A549 treated with dexamethasone at 1 μM for 4 hours (cell line): ENCODE measurements around the gene KRTAP9-8. TPM values are rescaled to one million over a fixed set of nuclear protein-coding genes. Genes with fewer than 3 reads are reported as not detected.

Experiments used
- total RNA-seq: library from RNA; stranded (reverse); fragments of 200-300 nt; extraction: Qiagen RNA extraction; gene quantifications from 5 replicates; pipeline ENCODE4 v1.2.3, GENCODE V29; 2022

The KRTAP9-8 gene, protein sequence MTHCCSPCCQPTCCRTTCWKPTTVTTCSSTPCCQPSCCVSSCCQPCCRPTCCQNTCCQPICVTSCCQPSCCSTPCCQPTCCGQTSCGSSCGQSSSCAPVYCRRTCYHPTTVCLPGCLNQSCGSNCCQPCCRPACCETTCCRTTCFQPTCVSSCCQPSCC
- not detected in 5 replicates for total RNA-seq

GRCh38 chr17:41237949-41238437 is at the start of gene KRTAP9-8:
KRTAP9-8 (plus strand) TSS chr17:41237999; CDS start chr17:41238052, 53 bp downstream.

DNA sequence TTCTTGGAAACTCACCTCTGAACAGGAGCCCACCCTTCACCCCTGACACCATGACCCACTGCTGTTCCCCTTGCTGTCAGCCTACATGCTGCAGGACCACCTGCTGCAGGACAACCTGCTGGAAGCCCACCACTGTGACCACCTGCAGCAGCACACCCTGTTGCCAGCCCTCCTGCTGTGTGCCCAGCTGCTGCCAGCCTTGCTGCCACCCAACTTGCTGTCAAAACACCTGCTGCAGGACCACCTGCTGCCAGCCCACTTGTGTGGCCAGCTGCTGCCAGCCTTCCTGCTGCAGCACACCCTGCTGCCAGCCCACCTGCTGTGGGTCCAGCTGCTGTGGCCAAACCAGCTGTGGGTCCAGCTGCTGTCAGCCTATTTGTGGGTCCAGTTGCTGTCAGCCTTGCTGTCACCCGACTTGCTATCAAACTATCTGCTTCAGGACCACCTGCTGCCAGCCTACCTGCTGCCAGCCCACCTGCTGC is 47.9 kb upstream of the KRTAP9-8 start, which contains the start of gene KRTAP9-1:
KRTAP9-1 (plus strand) TSS at position 51 of the 482 bp plus-strand sequence; CDS start at position 51, 0 bp downstream.

DNA sequence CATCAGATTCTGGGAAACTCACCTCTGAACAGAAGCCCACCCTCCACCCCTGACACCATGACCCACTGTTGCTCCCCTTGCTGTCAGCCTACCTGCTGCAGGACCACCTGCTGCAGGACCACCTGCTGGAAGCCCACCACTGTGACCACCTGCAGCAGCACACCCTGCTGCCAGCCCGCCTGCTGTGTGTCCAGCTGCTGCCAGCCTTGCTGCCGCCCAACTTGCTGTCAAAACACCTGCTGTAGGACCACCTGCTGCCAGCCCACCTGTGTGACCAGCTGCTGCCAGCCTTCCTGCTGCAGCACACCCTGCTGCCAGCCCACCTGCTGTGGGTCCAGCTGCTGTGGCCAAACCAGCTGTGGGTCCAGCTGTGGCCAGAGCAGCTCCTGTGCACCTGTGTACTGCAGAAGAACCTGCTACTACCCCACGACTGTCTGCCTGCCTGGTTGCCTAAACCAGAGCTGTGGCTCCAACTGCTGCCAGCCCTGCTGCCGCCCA is 11.2 kb upstream of the KRTAP9-8 start, which contains the start of gene KRTAP9-2:
KRTAP9-2 (plus strand) TSS at position 51 of the 498 bp plus-strand sequence; CDS start at position 58, 7 bp downstream.

GRCh38 chr17:41232399-41233105 is 5.2 kb upstream of the KRTAP9-8 start, which contains the start of gene KRTAP9-3:
KRTAP9-3 (plus strand) TSS chr17:41232449; CDS start chr17:41232502, 53 bp downstream.

GRCh38 chr17:41249637-41250240 is 11.9 kb downstream of the KRTAP9-8 start, which contains the start of gene KRTAP9-4:
KRTAP9-4 (plus strand) TSS chr17:41249687; CDS start chr17:41249721, 34 bp downstream.

DNA sequence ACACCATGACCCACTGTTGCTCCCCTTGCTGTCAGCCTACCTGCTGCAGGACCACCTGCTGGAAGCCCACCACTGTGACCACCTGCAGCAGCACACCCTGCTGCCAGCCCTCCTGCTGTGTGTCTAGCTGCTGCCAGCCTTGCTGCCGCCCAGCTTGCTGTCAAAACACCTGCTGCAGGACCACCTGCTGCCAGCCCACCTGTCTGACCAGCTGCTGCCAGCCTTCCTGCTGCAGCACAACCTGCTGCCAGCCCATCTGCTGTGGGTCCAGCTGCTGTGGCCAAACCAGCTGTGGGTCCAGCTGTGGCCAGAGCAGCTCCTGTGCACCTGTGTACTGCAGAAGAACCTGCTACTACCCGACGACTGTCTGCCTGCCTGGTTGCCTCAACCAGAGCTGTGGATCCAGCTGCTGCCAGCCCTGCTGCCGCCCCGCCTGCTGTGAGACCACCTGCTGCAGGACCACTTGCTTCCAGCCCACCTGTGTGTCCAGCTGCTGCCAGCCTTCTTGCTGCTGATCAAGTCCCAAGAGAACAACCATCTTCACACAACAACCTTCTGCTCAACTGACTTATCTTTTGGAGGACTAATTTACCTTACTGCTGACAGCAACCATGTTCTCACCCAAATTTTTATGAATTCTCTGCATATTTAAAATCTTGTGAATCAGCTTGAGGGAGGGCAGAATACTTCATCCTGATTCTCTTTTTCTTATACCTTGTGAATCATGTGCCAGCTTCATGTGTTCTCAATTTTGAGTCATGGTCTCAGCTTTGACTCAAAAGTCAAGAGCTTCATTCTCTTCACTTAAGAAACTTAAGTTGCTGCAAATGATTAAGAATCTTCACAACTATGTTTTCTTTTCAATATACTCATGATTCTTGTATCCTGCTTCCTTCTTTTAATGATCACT is 17.8 kb downstream of the KRTAP9-8 start, which contains the start of gene KRTAP9-9:
KRTAP9-9 (plus strand) TSS at position 4 of the 910 bp plus-strand sequence.

DNA sequence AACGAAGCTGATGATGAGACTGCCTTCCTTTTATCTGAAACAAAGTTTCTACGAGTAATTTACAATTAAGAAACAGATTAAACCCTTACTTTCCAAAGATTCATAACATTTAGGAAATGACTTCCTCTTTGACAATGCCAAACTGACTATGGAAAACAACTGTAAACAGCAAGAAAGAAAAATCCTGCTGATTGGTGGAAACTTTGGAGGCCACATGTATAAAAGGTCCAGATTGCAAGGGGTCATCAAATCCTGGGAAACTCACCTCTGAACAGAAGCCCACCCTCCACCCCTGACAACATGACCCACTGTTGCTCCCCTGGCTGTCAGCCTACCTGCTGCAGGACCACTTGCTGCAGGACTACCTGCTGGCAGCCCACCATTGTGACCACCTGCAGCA is 27.3 kb downstream of the KRTAP9-8 start, which contains the start of gene KRTAP9-6:
KRTAP9-6 (plus strand) TSS at position 301 of the 400 bp plus-strand sequence; CDS start at position 301, 0 bp downstream.

GRCh38 chr17:41275648-41276190 is 37.9 kb downstream of the KRTAP9-8 start, which contains the start of gene KRTAP9-7:
KRTAP9-7 (plus strand) TSS chr17:41275698; CDS start chr17:41275698, 0 bp downstream.

Other genes with a start within 250 kb of the KRTAP9-8 start
- not detected in 5 replicates for gene KRTAP3-3, start 243.8 kb upstream of the KRTAP9-8 start, total RNA-seq
- 0.16 to 0.41 TPM (median 0.28 TPM) in 4 of 5 replicates, not detected in the other for gene KRTAP3-2, start 238.1 kb upstream of the KRTAP9-8 start, total RNA-seq
- gene KRTAP3-1, start 228.9 kb upstream of the KRTAP9-8 start, total RNA-seq = not detected in 5 replicates
- gene KRTAP1-5, start 210.8 kb upstream of the KRTAP9-8 start, total RNA-seq = not detected in 5 replicates
- gene KRTAP1-4, start 207.8 kb upstream of the KRTAP9-8 start, total RNA-seq = not detected in 5 replicates
- not detected in 5 replicates for gene KRTAP1-3, start 203.1 kb upstream of the KRTAP9-8 start, total RNA-seq
- gene KRTAP1-1, start 196.5 kb upstream of the KRTAP9-8 start, total RNA-seq = not detected in 5 replicates
- not detected in 5 replicates for gene KRTAP2-1, start 190.7 kb upstream of the KRTAP9-8 start, total RNA-seq
- gene KRTAP2-2, start 182.8 kb upstream of the KRTAP9-8 start, total RNA-seq = not detected in 5 replicates
- 0.18 TPM in 1 of 5 replicates, not detected in the others for gene KRTAP2-3, start 177.9 kb upstream of the KRTAP9-8 start, total RNA-seq
- gene KRTAP2-4, start 172.1 kb upstream of the KRTAP9-8 start, total RNA-seq = not detected in 5 replicates
- not detected in 5 replicates for gene KRTAP4-7, start 153.8 kb upstream of the KRTAP9-8 start, total RNA-seq
- not detected in 5 replicates for gene KRTAP4-8, start 139.9 kb upstream of the KRTAP9-8 start, total RNA-seq
- not detected in 5 replicates for gene KRTAP4-16, start 135.8 kb upstream of the KRTAP9-8 start, total RNA-seq
- gene KRTAP4-9, start 132.6 kb upstream of the KRTAP9-8 start, total RNA-seq = not detected in 5 replicates
- not detected in 5 replicates for gene KRTAP4-11, start 119.6 kb upstream of the KRTAP9-8 start, total RNA-seq
- gene KRTAP4-12, start 113.8 kb upstream of the KRTAP9-8 start, total RNA-seq = not detected in 5 replicates
- not detected in 5 replicates for gene KRTAP4-6, start 97.5 kb upstream of the KRTAP9-8 start, total RNA-seq
- not detected in 5 replicates for gene KRTAP4-5, start 88.2 kb upstream of the KRTAP9-8 start, total RNA-seq
- gene KRTAP4-4, start 77.3 kb upstream of the KRTAP9-8 start, total RNA-seq = not detected in 5 replicates
- gene KRTAP4-3, start 69.8 kb upstream of the KRTAP9-8 start, total RNA-seq = not detected in 5 replicates
- gene KRTAP4-2, start 59.8 kb upstream of the KRTAP9-8 start, total RNA-seq = not detected in 5 replicates
- gene KRTAP4-1, start 53.1 kb upstream of the KRTAP9-8 start, total RNA-seq = 0.14 to 0.25 TPM (median 0.24 TPM) in 3 of 5 replicates, not detected in the others
- gene KRTAP9-1, start 48.1 kb upstream of the KRTAP9-8 start, total RNA-seq = not detected in 5 replicates
- gene KRTAP9-2, start 11.4 kb upstream of the KRTAP9-8 start, total RNA-seq = not detected in 5 replicates
- gene KRTAP9-3, start 5.5 kb upstream of the KRTAP9-8 start, total RNA-seq = not detected in 5 replicates
- not detected in 5 replicates for gene KRTAP9-4, start 11.7 kb downstream of the KRTAP9-8 start, total RNA-seq
- not detected in 5 replicates for gene KRTAP9-9, start 17.4 kb downstream of the KRTAP9-8 start, total RNA-seq
- not detected in 5 replicates for gene KRTAP9-6, start 27.4 kb downstream of the KRTAP9-8 start, total RNA-seq
- gene KRTAP9-7, start 37.7 kb downstream of the KRTAP9-8 start, total RNA-seq = not detected in 5 replicates
- gene KRTAP29-1, start 64.9 kb downstream of the KRTAP9-8 start, total RNA-seq = not detected in 5 replicates
- not detected in 5 replicates for gene KRTAP16-1, start 71.3 kb downstream of the KRTAP9-8 start, total RNA-seq
- gene KRTAP17-1, start 77.7 kb downstream of the KRTAP9-8 start, total RNA-seq = not detected in 5 replicates
- gene KRT33A, start 112.8 kb downstream of the KRTAP9-8 start, total RNA-seq = not detected in 5 replicates
- gene KRT33B, start 131.8 kb downstream of the KRTAP9-8 start, total RNA-seq = not detected in 5 replicates
- gene KRT34, start 144.3 kb downstream of the KRTAP9-8 start, total RNA-seq = 0.18 to 0.53 TPM (median 0.21 TPM) in 5 replicates
- 0.05 TPM in 1 of 5 replicates, not detected in the others for gene KRT31, start 159.6 kb downstream of the KRTAP9-8 start, total RNA-seq
- gene KRT37, start 186.6 kb downstream of the KRTAP9-8 start, total RNA-seq = not detected in 5 replicates
- not detected in 5 replicates for gene KRT38, start 203.0 kb downstream of the KRTAP9-8 start, total RNA-seq
- 0.05 to 0.07 TPM (median 0.06 TPM) in 3 of 5 replicates, not detected in the others for gene KRT32, start 229.4 kb downstream of the KRTAP9-8 start, total RNA-seq
- not detected in 5 replicates for gene KRT35, start 243.2 kb downstream of the KRTAP9-8 start, total RNA-seq